ENCODE measurements around the gene SLC39A7. TPM values are rescaled to one million over a fixed set of nuclear protein-coding genes. Genes with fewer than 3 reads are reported as not detected.
A peak's percentile ranks its signal among the peaks of the same experiment; 100 is the strongest.

Gene SLC39A7
- total and polyA plus RNA-seq, 9 donors = 66.1 to 136 (median 92.0) TPM

GRCh38 chr6:33161354-33162331, 39.0 kb upstream of the SLC39A7 start:
- Histone ChIP-seq H3K36me3 (ENCODE audit: control insufficient read depth, insufficient read depth, low read length) (no peaks in the 10 kb centered on the region), H3K4me3 (ENCODE audit: low read length) (peak overlapping the region; percentile 50), H3K27ac (ENCODE audit: low read length) (peak overlapping the region; percentile 76), H3K9me3 (replicated peaks; ENCODE audit: control insufficient read depth, low read depth, low read length) (no peaks in the 10 kb centered on the region), H3K27me3 (ENCODE audit: control insufficient read depth, insufficient read depth, low read length) (peaks cover 3% of the 10 kb centered on the region), H3K4me1 (ENCODE audit: control insufficient read depth, insufficient read depth, low read length) (peaks cover 20% of the 10 kb centered on the region)
- WGBS (ENCODE audit: insufficient coverage) = under 1% methylated on average over 53 of the region's 58 CpGs
- DNase-seq = peak; percentile 88

GRCh38 chr6:33163540-33163939, 37.1 kb upstream of the SLC39A7 start:
- H3K9me3 ChIP-seq (replicated peaks; ENCODE audit: control insufficient read depth, low read depth, low read length) = no peaks in the 10 kb centered on the region
- H3K27me3 ChIP-seq (ENCODE audit: control insufficient read depth, insufficient read depth, low read length) = peaks cover 3% of the 10 kb centered on the region
- H3K36me3 ChIP-seq (ENCODE audit: control insufficient read depth, insufficient read depth, low read length) = no peaks in the 10 kb centered on the region
- no peak for DNase-seq
- H3K4me3 ChIP-seq (ENCODE audit: low read length) = no peak overlapping the region
- H3K27ac ChIP-seq (ENCODE audit: low read length) = no peak overlapping the region
- peaks cover 20% of the 10 kb centered on the region for H3K4me1 ChIP-seq (ENCODE audit: control insufficient read depth, insufficient read depth, low read length)
- 65% methylated on average over 8 of the region's 10 CpGs for WGBS (ENCODE audit: insufficient coverage)

- H3K9me3 ChIP-seq (replicated peaks; ENCODE audit: control insufficient read depth, low read depth, low read length) = no peaks in the 10 kb centered on the region
- H3K27ac ChIP-seq (ENCODE audit: low read length) = no peak overlapping the region
- peaks cover under 1% of the 10 kb centered on the region for H3K36me3 ChIP-seq (ENCODE audit: control insufficient read depth, insufficient read depth, low read length)
- peaks cover 3% of the 10 kb centered on the region for H3K27me3 ChIP-seq (ENCODE audit: control insufficient read depth, insufficient read depth, low read length)
- no peak overlapping the region for H3K4me3 ChIP-seq (ENCODE audit: low read length)
- no peak for DNase-seq
- WGBS (ENCODE audit: insufficient coverage) = 37% methylated on average over 10 of the region's 10 CpGs
- peaks cover 20% of the 10 kb centered on the region for H3K4me1 ChIP-seq (ENCODE audit: control insufficient read depth, insufficient read depth, low read length)
Measured at GRCh38 chr6:33164176-33164575, 36.5 kb upstream of the SLC39A7 start.

GRCh38 chr6:33164665-33165373, 35.8 kb upstream of the SLC39A7 start:
- H3K4me3 ChIP-seq (ENCODE audit: low read length) = no peak overlapping the region
- DNase-seq = no peak
- peaks cover 20% of the 10 kb centered on the region for H3K4me1 ChIP-seq (ENCODE audit: control insufficient read depth, insufficient read depth, low read length)
- H3K27ac ChIP-seq (ENCODE audit: low read length) = no peak overlapping the region
- WGBS (ENCODE audit: insufficient coverage) = 48% methylated on average over 9 of the region's 14 CpGs
- no peaks in the 10 kb centered on the region for H3K9me3 ChIP-seq (replicated peaks; ENCODE audit: control insufficient read depth, low read depth, low read length)
- H3K27me3 ChIP-seq (ENCODE audit: control insufficient read depth, insufficient read depth, low read length) = peaks cover 3% of the 10 kb centered on the region
- peaks cover 5% of the 10 kb centered on the region for H3K36me3 ChIP-seq (ENCODE audit: control insufficient read depth, insufficient read depth, low read length)

GRCh38 chr6:33165581-33166258, 34.9 kb upstream of the SLC39A7 start:
- Histone ChIP-seq H3K4me3 (ENCODE audit: low read length) (no peak overlapping the region), H3K4me1 (ENCODE audit: control insufficient read depth, insufficient read depth, low read length) (peaks cover 17% of the 10 kb centered on the region), H3K9me3 (replicated peaks; ENCODE audit: control insufficient read depth, low read depth, low read length) (no peaks in the 10 kb centered on the region), H3K27ac (ENCODE audit: low read length) (no peak overlapping the region), H3K27me3 (ENCODE audit: control insufficient read depth, insufficient read depth, low read length) (peaks cover 3% of the 10 kb centered on the region), H3K36me3 (ENCODE audit: control insufficient read depth, insufficient read depth, low read length) (peaks cover 8% of the 10 kb centered on the region)
- no peak for DNase-seq
- WGBS (ENCODE audit: insufficient coverage) = 70% methylated on average over 12 of the region's 17 CpGs

GRCh38 chr6:33166363-33166762, 34.3 kb upstream of the SLC39A7 start:
- H3K9me3 ChIP-seq (replicated peaks; ENCODE audit: control insufficient read depth, low read depth, low read length) = no peaks in the 10 kb centered on the region
- H3K36me3 ChIP-seq (ENCODE audit: control insufficient read depth, insufficient read depth, low read length) = peaks cover 12% of the 10 kb centered on the region
- WGBS (ENCODE audit: insufficient coverage) = 20% methylated on average over 1 of the region's 6 CpGs
- no peak overlapping the region for H3K27ac ChIP-seq (ENCODE audit: low read length)
- H3K27me3 ChIP-seq (ENCODE audit: control insufficient read depth, insufficient read depth, low read length) = peaks cover 3% of the 10 kb centered on the region
- no peak for DNase-seq
- no peak overlapping the region for H3K4me3 ChIP-seq (ENCODE audit: low read length)
- H3K4me1 ChIP-seq (ENCODE audit: control insufficient read depth, insufficient read depth, low read length) = peaks cover 13% of the 10 kb centered on the region

GRCh38 chr6:33166811-33167210, 33.9 kb upstream of the SLC39A7 start:
- Histone ChIP-seq H3K27ac (ENCODE audit: low read length) (no peak overlapping the region), H3K4me3 (ENCODE audit: low read length) (no peak overlapping the region), H3K4me1 (ENCODE audit: control insufficient read depth, insufficient read depth, low read length) (peaks cover 10% of the 10 kb centered on the region), H3K9me3 (replicated peaks; ENCODE audit: control insufficient read depth, low read depth, low read length) (no peaks in the 10 kb centered on the region), H3K36me3 (ENCODE audit: control insufficient read depth, insufficient read depth, low read length) (peaks cover 12% of the 10 kb centered on the region), H3K27me3 (ENCODE audit: control insufficient read depth, insufficient read depth, low read length) (peaks cover 3% of the 10 kb centered on the region)
- DNase-seq = no peak
- WGBS (ENCODE audit: insufficient coverage) = 72% methylated on average over 4 of the region's 7 CpGs

- peaks cover 12% of the 10 kb centered on the region for H3K36me3 ChIP-seq (ENCODE audit: control insufficient read depth, insufficient read depth, low read length)
Measured at GRCh38 chr6:33167374-33168283, 33.0 kb upstream of the SLC39A7 start.

GRCh38 chr6:33168284-33168601, 32.4 kb upstream of the SLC39A7 start:
- no peak overlapping the region for H3K4me3 ChIP-seq (ENCODE audit: low read length)
- H3K4me1 ChIP-seq (ENCODE audit: control insufficient read depth, insufficient read depth, low read length) = no peaks in the 10 kb centered on the region
- DNase-seq = no peak
- 75% methylated on average over 3 of the region's 6 CpGs for WGBS (ENCODE audit: insufficient coverage)
- peaks cover 5% of the 10 kb centered on the region for H3K27me3 ChIP-seq (ENCODE audit: control insufficient read depth, insufficient read depth, low read length)
- no peak overlapping the region for H3K27ac ChIP-seq (ENCODE audit: low read length)
- no peaks in the 10 kb centered on the region for H3K9me3 ChIP-seq (replicated peaks; ENCODE audit: control insufficient read depth, low read depth, low read length)
- H3K36me3 ChIP-seq (ENCODE audit: control insufficient read depth, insufficient read depth, low read length) = peaks cover 12% of the 10 kb centered on the region

More at GRCh38 chr6:33167374-33168283, 33.0 kb upstream of the SLC39A7 start:
- Histone ChIP-seq H3K9me3 (replicated peaks; ENCODE audit: control insufficient read depth, low read depth, low read length) (no peaks in the 10 kb centered on the region), H3K27me3 (ENCODE audit: control insufficient read depth, insufficient read depth, low read length) (peaks cover 3% of the 10 kb centered on the region), H3K27ac (ENCODE audit: low read length) (no peak overlapping the region), H3K4me1 (ENCODE audit: control insufficient read depth, insufficient read depth, low read length) (peaks cover 2% of the 10 kb centered on the region), H3K4me3 (ENCODE audit: low read length) (no peak overlapping the region)
- 86% methylated on average over 5 of the region's 19 CpGs for WGBS (ENCODE audit: insufficient coverage)
- no peak for DNase-seq
